GM12878 (cell line): ENCODE data around the gene BRI3BP.

Experiments used
- CEBPB ChIP-seq, 2 experiments: fragments of 150-350 bp in 1 of 2; IDR thresholded peaks; 2 replicates each; pipeline ENCODE4 v1.6.1; 2012 to 2014; ENCODE audit warnings: low read depth in 2 of 2, low read length in 2 of 2, borderline replicate concordance in 1 of 2, inconsistent platforms in 1 of 2
- CHD2 ChIP-seq: IDR thresholded peaks from 2 replicates; pipeline ENCODE4 v1.6.1; 2011; ENCODE audit warnings: low read depth, low read length, improper control_type of control experiment, borderline replicate concordance
- CTCF ChIP-seq, 3 experiments: IDR thresholded peaks in 2 of 3; conservative IDR thresholded peaks in 1 of 3; 2 replicates each; pipeline ENCODE4 v1.5.1; 2011; ENCODE audit warnings: low read depth in 3 of 3, low read length in 3 of 3, mild to moderate bottlenecking in 3 of 3, control low read depth in 2 of 3, moderate library complexity in 2 of 3, inconsistent platforms in 1 of 3, mixed read lengths in 1 of 3; ENCODE audit not compliant: control insufficient read depth in 2 of 3, insufficient read depth in 1 of 3; ENCODE audit errors: extremely low read depth in 1 of 3
- EP300 ChIP-seq, 2 experiments: fragments of 150-350 bp in 1 of 2; IDR thresholded peaks; 2 replicates each; pipeline ENCODE4 v1.6.1; 2011 to 2012; ENCODE audit warnings: low read depth in 2 of 2, low read length in 2 of 2, borderline replicate concordance in 1 of 2, improper control_type of control experiment in 1 of 2, inconsistent platforms in 1 of 2; ENCODE audit not compliant: control insufficient read depth in 1 of 2
- HCFC1 ChIP-seq: fragments of 150-350 bp; IDR thresholded peaks from 2 replicates; pipeline ENCODE4 v1.6.1; 2014; ENCODE audit warnings: low read length
- HDAC6 ChIP-seq: fragments of 200-600 bp; sonication (generic); IDR thresholded peaks from one replicate; pipeline ENCODE4 v1.8.0; 2017; ENCODE audit warnings: antibody characterized with exemption; ENCODE audit not compliant: unreplicated experiment
- POLR2A ChIP-seq: IDR thresholded peaks from 2 replicates; pipeline ENCODE4 v1.6.1; 2011; ENCODE audit warnings: low read depth, mild to moderate bottlenecking, low read length
- RB1 ChIP-seq: fragments of 450-650 bp; formaldehyde crosslinking; IDR thresholded peaks from 2 replicates; pipeline ENCODE4 v1.6.1; 2017; ENCODE audit warnings: mild to moderate bottlenecking, borderline replicate concordance
- RCOR1 ChIP-seq: conservative IDR thresholded peaks from 2 replicates; pipeline ENCODE4 v1.6.1; 2012; ENCODE audit warnings: low read depth, low read length, improper control_type of control experiment
- RFX5 ChIP-seq: IDR thresholded peaks from 2 replicates; pipeline ENCODE4 v1.6.1; 2011; ENCODE audit warnings: low read depth, low read length, improper control_type of control experiment
- SP1 ChIP-seq: IDR thresholded peaks from one replicate; pipeline ENCODE4 v1.6.1; 2011; ENCODE audit warnings: low read depth, low read length
- STAT1 ChIP-seq: fragments of 450-650 bp; conservative IDR thresholded peaks from 2 replicates; pipeline ENCODE4 v1.6.1; 2014; ENCODE audit warnings: antibody characterized with exemption, mild to moderate bottlenecking

GRCh38 chr12:125023065-125023464 is 29.6 kb downstream of the BRI3BP start:
- TF ChIP-seq CTCF (IDR thresholded peaks at IDR 0.05 in 2 of 3, conservative IDR thresholded peaks at IDR 0.05 in 1 of 3; ENCODE audit: control insufficient read depth in 2 of 3, extremely low read depth in 1 of 3, insufficient read depth in 1 of 3, low read depth in 3 of 3, low read length in 3 of 3) = no peak
- no peak for TF ChIP-seq STAT1
- no peak for TF ChIP-seq CHD2
- no peak for TF ChIP-seq RFX5
- TF ChIP-seq CEBPB (IDR thresholded peaks at IDR 0.05; ENCODE audit: borderline replicate concordance in 1 of 2, low read depth in 2 of 2, low read length in 2 of 2) = no peak
- no peak for TF ChIP-seq HCFC1
- no peak for TF ChIP-seq HDAC6
- TF ChIP-seq RB1 = no peak
- TF ChIP-seq RCOR1 = no peak
- TF ChIP-seq POLR2A = no peak
- TF ChIP-seq SP1 = no peak
- no peak for TF ChIP-seq EP300 (IDR thresholded peaks at IDR 0.05; ENCODE audit: borderline replicate concordance in 1 of 2, control insufficient read depth in 1 of 2, low read depth in 2 of 2, low read length in 2 of 2)
